Measurements from ENCODE around the gene MKNK1.

DNA sequence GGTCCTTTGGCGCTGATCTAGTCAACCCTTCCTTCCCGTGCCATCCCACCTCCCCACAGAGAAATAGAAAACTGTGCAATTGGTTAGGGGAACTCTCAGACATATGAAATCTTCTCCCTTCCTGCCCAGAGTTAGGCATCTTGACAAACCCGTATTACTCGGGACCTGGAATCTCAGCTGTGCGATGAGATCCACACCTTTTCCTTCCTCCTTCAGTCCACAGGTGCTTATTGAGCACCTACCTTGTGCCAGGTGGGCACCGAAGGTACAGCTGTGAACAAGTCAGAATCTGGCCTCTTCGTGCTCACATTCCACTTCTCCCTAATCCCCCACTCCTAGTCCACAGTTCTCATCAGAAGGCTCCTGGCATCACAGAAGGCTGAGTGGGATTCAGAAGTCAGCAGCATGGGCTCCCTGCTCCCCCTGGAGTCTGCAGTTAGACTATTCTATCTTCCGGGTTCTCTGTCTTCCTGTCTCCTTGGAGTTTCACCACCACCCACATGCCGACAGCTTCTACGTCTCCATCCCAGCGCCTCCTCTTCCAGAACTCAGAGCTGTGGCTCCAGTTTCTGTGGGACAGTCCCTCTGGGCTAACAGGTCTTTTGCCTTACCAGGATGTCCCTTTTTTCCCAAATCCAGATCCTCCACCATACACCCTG, 75.6 kb downstream of the MKNK1 start:
- TF ChIP-seq EZH2phosphoT487 (conservative IDR thresholded peaks at IDR 0.05; ENCODE audit: low read length), result no peak
- TF ChIP-seq, protein P1, sequence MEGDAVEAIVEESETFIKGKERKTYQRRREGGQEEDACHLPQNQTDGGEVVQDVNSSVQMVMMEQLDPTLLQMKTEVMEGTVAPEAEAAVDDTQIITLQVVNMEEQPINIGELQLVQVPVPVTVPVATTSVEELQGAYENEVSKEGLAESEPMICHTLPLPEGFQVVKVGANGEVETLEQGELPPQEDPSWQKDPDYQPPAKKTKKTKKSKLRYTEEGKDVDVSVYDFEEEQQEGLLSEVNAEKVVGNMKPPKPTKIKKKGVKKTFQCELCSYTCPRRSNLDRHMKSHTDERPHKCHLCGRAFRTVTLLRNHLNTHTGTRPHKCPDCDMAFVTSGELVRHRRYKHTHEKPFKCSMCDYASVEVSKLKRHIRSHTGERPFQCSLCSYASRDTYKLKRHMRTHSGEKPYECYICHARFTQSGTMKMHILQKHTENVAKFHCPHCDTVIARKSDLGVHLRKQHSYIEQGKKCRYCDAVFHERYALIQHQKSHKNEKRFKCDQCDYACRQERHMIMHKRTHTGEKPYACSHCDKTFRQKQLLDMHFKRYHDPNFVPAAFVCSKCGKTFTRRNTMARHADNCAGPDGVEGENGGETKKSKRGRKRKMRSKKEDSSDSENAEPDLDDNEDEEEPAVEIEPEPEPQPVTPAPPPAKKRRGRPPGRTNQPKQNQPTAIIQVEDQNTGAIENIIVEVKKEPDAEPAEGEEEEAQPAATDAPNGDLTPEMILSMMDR (IDR thresholded peaks at IDR 0.05; ENCODE audit: insufficient read depth, low read length, poor library complexity, severe bottlenecking), result no peak
